DMS53 (cell line): ENCODE measurements around the gene DNAH12.

Source experiments
- DNase-seq: peaks from one replicate; lab custom pipeline; 2025; lab: John Stamatoyannopoulos, UW

The DNAH12 gene

GRCh38 chr3:57544181-57545125 is at the start of gene DNAH12:
Gene DNAH12 (minus strand): TSS chr3:57544344. CDS start chr3:57542870, 1,474 bp downstream.
- DNase-seq = peak; percentile 87

GRCh38 chr3:57592306-57592705 is 48.2 kb upstream of the DNAH12 start:
- no peak for DNase-seq

GRCh38 chr3:57587905-57588304 is 43.8 kb upstream of the DNAH12 start:
- DNase-seq = no peak

- no peak for DNase-seq
Observed at GRCh38 chr3:57586778-57587177, 42.6 kb upstream of the DNAH12 start.

GRCh38 chr3:57583544-57583943 is 39.4 kb upstream of the DNAH12 start:
- no peak for DNase-seq

GRCh38 chr3:57582474-57583168 is 38.5 kb upstream of the DNAH12 start:
- DNase-seq = no peak

- no peak for DNase-seq
Observed at GRCh38 chr3:57577801-57578200, 33.7 kb upstream of the DNAH12 start.

- no peak for DNase-seq
Observed at GRCh38 chr3:57575966-57576626, 32.0 kb upstream of the DNAH12 start.

GRCh38 chr3:57572096-57572495 is 28.0 kb upstream of the DNAH12 start:
- DNase-seq = no peak

GRCh38 chr3:57570878-57571277 is 26.7 kb upstream of the DNAH12 start:
- no peak for DNase-seq

GRCh38 chr3:57569859-57570450 is 25.8 kb upstream of the DNAH12 start:
- DNase-seq = no peak

- no peak for DNase-seq
Observed at GRCh38 chr3:57559526-57559925, 15.4 kb upstream of the DNAH12 start.

- DNase-seq = peak; percentile 34
Observed at GRCh38 chr3:57557085-57557537, 13.0 kb upstream of the DNAH12 start.

GRCh38 chr3:57556459-57557084 is 12.4 kb upstream of the DNAH12 start:
- peak; percentile 52 for DNase-seq

GRCh38 chr3:57555738-57556458 is 11.8 kb upstream of the DNAH12 start, which contains the start of gene PDE12:
Gene PDE12 (plus strand): TSS chr3:57556274. CDS start chr3:57556380, 106 bp downstream.
- DNase-seq = peak; percentile 89

- peak; percentile 54 for DNase-seq
Observed at GRCh38 chr3:57555306-57555705, 11.2 kb upstream of the DNAH12 start.

- no peak for DNase-seq
Observed at GRCh38 chr3:57546616-57547015, 2.5 kb upstream of the DNAH12 start.

GRCh38 chr3:57545636-57546268 is 1.6 kb upstream of the DNAH12 start:
- no peak for DNase-seq

- DNase-seq = no peak
Observed at GRCh38 chr3:57538465-57538864, 5.7 kb downstream of the DNAH12 start.

GRCh38 chr3:57530071-57530608 is 14.0 kb downstream of the DNAH12 start:
- DNase-seq = no peak
